DND-41 (cell line): ENCODE results near the gene CLK2.

Experiments used
- ATAC-seq: fragments of 200-7000 bp; cut with Tn5 transposase; 3 replicates; pipeline ENCODE4 v1.9.1; 2021; ENCODE audit warnings: low read depth; ENCODE audit not compliant: insufficient read depth
- DNase-seq: peaks from one replicate; pipeline ENCODE4 v3.0.0-alpha.2; 2020
- H2AFZ ChIP-seq: 2 replicates; pipeline ENCODE4 v1.6.0; 2012; ENCODE audit warnings: low read depth, low read length
- H3K27ac ChIP-seq: 2 replicates; pipeline ENCODE4 v1.5.1; 2012; ENCODE audit warnings: low read length, inconsistent platforms
- H3K27me3 ChIP-seq: fragments of 200-600 bp; sonication (generic); 2 replicates; pipeline ENCODE4 v1.6.0; 2012; ENCODE audit warnings: low read length, mild to moderate bottlenecking, inconsistent platforms; ENCODE audit not compliant: insufficient read depth, poor library complexity
- H3K36me3 ChIP-seq: 2 replicates; pipeline ENCODE4 v1.5.1; 2012; ENCODE audit warnings: low read length, inconsistent platforms; ENCODE audit not compliant: insufficient read depth
- H3K4me1 ChIP-seq: 2 replicates; pipeline ENCODE4 v1.5.1; 2012; ENCODE audit warnings: mild to moderate bottlenecking, low read length; ENCODE audit not compliant: insufficient read depth
- H3K4me2 ChIP-seq: 2 replicates; pipeline ENCODE4 v1.6.0; 2012; ENCODE audit warnings: mild to moderate bottlenecking, moderate library complexity, low read length, inconsistent platforms; ENCODE audit not compliant: insufficient read depth
- H3K4me3 ChIP-seq, 2 experiments: fragments of 200-600 bp in 1 of 2; shearing (Covaris generic) in 1 of 2; 2 replicates each; pipeline ENCODE4 v1.5.1; 2012 to 2016; ENCODE audit warnings: inconsistent platforms in 2 of 2, low read length in 2 of 2, mild to moderate bottlenecking in 2 of 2, low read depth in 1 of 2, moderate library complexity in 1 of 2
- H3K79me2 ChIP-seq: 2 replicates; pipeline ENCODE4 v1.6.0; 2012; ENCODE audit warnings: low read length, inconsistent platforms; ENCODE audit not compliant: insufficient read depth
- H3K9ac ChIP-seq: 2 replicates; pipeline ENCODE4 v1.6.0; 2012; ENCODE audit warnings: low read depth, mild to moderate bottlenecking, inconsistent platforms, low read length, moderate library complexity
- H3K9me3 ChIP-seq: 2 replicates; pipeline ENCODE4 v1.5.1; 2012; ENCODE audit warnings: low read length, moderate library complexity, mild to moderate bottlenecking, inconsistent platforms; ENCODE audit not compliant: insufficient read depth, severe bottlenecking
- H4K20me1 ChIP-seq: 2 replicates; pipeline ENCODE4 v1.6.0; 2012; ENCODE audit warnings: low read length; ENCODE audit not compliant: insufficient read depth
- EZH2 ChIP-seq: IDR thresholded peaks from 3 replicates; pipeline ENCODE4 v1.6.1; 2012; ENCODE audit warnings: borderline replicate concordance, low read depth, mild to moderate bottlenecking, moderate library complexity, low read length, inconsistent platforms; ENCODE audit not compliant: severe bottlenecking
- TF ChIP-seq, protein P1 (sequence below): IDR thresholded peaks from 2 replicates; pipeline ENCODE4 v1.5.1; 2012; ENCODE audit warnings: borderline replicate concordance, low read length, moderate library complexity, mild to moderate bottlenecking; ENCODE audit not compliant: poor library complexity, severe bottlenecking; ENCODE audit errors: extremely low read depth

Gene CLK2

DNA sequence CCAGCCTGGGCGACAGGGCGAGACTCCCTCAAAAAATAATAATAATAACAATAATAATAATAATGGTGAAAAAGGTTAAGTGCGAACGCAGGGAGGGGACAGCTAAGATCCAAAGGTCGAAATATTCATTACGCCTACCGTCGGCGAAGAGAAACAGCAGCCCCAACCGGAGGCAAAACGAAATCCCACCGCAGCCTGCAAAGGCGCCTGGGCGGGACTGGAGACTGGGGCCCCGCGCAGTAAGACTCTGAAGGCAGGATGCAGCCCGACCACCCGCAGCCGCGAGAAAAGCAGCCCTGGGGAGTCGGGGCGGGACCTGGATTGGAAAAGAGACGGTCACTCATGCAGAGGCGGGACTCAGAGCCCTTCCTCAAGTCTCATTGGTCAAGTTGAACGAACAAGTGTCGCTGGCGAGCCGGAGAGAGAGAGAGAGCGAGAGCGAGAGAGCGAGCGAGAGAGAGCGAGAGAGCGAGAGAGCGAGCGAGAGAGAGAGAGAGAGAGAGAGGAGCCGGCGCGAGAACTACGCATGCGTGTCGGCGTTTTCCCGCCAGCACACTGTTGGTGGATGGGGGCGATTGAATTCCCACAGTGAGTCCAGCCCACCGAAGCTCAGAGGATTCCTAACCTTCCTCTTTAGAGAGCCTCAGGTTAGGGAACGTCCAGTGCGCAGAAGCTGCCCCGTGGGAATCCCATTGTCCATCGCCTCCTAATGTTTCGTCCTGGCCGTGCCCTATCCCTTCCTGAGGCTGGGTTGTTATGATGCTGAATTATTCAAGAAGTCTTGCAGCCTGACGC, 28.7 kb downstream of the CLK2 start:
- H2AFZ ChIP-seq: peak overlapping the region; percentile 96
- peak; percentile 96 for ATAC-seq
- H3K9ac ChIP-seq: peak overlapping the region; percentile 83
- H3K4me3 ChIP-seq: peak overlapping the region; percentile 74 to 82; a peak in 3 of 4 replicates
- H3K27me3 ChIP-seq: no peaks in the 10 kb centered on the region
- H3K4me1 ChIP-seq: peaks cover 50% of the 10 kb centered on the region
- peak overlapping the region; percentile 96 for H3K27ac ChIP-seq
- TF ChIP-seq, protein P1, sequence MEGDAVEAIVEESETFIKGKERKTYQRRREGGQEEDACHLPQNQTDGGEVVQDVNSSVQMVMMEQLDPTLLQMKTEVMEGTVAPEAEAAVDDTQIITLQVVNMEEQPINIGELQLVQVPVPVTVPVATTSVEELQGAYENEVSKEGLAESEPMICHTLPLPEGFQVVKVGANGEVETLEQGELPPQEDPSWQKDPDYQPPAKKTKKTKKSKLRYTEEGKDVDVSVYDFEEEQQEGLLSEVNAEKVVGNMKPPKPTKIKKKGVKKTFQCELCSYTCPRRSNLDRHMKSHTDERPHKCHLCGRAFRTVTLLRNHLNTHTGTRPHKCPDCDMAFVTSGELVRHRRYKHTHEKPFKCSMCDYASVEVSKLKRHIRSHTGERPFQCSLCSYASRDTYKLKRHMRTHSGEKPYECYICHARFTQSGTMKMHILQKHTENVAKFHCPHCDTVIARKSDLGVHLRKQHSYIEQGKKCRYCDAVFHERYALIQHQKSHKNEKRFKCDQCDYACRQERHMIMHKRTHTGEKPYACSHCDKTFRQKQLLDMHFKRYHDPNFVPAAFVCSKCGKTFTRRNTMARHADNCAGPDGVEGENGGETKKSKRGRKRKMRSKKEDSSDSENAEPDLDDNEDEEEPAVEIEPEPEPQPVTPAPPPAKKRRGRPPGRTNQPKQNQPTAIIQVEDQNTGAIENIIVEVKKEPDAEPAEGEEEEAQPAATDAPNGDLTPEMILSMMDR: peak; percentile 56
- TF ChIP-seq EZH2: no peak
- no peaks in the 10 kb centered on the region for H4K20me1 ChIP-seq
- peak; percentile 100 for DNase-seq
- H3K9me3 ChIP-seq: no peaks in the 10 kb centered on the region
- peak overlapping the region; percentile 72 for H3K4me2 ChIP-seq
- peaks cover 33% of the 10 kb centered on the region for H3K79me2 ChIP-seq
- H3K36me3 ChIP-seq: peaks cover 22% of the 10 kb centered on the region

DNA sequence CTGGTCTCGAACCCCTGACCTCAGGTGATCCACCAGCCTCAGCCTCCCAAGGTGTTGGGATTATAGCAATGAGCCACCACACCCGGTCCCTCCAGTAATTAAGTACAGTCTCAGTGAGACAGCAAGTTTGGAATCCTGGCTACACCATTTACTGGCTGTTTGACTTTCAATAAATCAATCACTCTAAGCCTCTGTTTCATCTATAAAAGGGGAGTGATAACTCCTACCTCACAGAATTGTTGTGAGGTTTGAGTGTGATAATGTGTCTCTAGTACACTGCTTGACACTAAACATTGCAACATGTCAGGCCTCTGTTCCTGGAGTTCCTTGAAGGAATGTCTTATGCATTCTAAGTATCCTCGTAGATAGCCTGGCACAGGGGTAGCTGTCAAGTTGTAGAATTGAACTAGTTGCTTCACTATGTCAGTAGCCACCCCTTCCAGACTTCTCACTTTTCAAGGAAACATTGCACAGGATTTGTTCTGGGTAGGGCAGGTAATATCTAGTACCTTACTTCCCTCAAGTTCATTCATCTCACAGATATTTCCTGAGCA, 30.4 kb downstream of the CLK2 start:
- TF ChIP-seq EZH2: no peak
- TF ChIP-seq, protein P1: no peak
- Histone ChIP-seq H3K4me3 (peak overlapping the region; percentile 74 to 82; a peak in 3 of 4 replicates), H3K9ac (peak overlapping the region; percentile 83), H3K4me2 (peak overlapping the region; percentile 72), H2AFZ (no peak overlapping the region), H3K79me2 (peaks cover 34% of the 10 kb centered on the region), H3K9me3 (no peaks in the 10 kb centered on the region), H3K4me1 (peaks cover 51% of the 10 kb centered on the region), H3K36me3 (peaks cover 17% of the 10 kb centered on the region), H3K27ac (peak overlapping the region; percentile 96), H4K20me1 (no peaks in the 10 kb centered on the region), H3K27me3 (no peaks in the 10 kb centered on the region)
- ATAC-seq (no peak), DNase-seq (no peak)

DNA sequence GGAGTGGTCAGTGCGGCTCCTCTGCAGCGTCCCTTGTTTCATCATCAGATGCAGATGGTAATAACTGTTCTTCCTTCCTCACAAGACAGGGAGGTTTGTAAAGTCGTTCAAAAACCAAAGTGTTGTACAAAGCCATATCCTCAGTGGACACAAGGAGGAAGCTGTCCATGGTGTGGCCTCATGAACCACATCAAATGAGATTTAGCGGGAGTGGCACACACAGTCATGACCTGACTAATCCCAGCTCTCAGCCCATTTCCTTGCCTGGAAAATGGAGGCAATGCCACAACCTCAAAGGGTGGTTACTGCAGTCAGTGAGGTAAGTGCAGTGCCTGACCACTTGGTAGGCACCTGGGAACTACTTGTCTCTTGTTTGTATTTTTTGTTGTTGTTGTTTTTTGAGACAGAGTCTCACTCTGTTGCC, 31.5 kb downstream of the CLK2 start:
- H3K4me2 ChIP-seq: peak overlapping the region; percentile 82
- DNase-seq (no peak), ATAC-seq (no peak)
- H3K79me2 ChIP-seq: peaks cover 34% of the 10 kb centered on the region
- H3K27ac ChIP-seq: peak overlapping the region; percentile 51
- no peaks in the 10 kb centered on the region for H3K27me3 ChIP-seq
- H3K4me1 ChIP-seq: peaks cover 51% of the 10 kb centered on the region
- 0 out of 4 replicates have a peak overlapping the region, but pooled peaks of 1 of the 2 experiments have one; percentile 60 for H3K4me3 ChIP-seq
- H3K9me3 ChIP-seq: no peaks in the 10 kb centered on the region
- TF ChIP-seq, protein P1: no peak
- no peak for TF ChIP-seq EZH2
- no peak overlapping the region for H2AFZ ChIP-seq
- H4K20me1 ChIP-seq: no peaks in the 10 kb centered on the region
- peaks cover 17% of the 10 kb centered on the region for H3K36me3 ChIP-seq
- H3K9ac ChIP-seq: peak overlapping the region; percentile 49
